Body of pancreas (tissue), 4 donors: ENCODE data around the gene CTTN. TPM values are rescaled to one million over a fixed set of nuclear protein-coding genes. Genes with fewer than 3 reads are reported as not detected.
"Not testable (repeated sequence)": the region's sequence is repeated elsewhere in the genome, so short reads cannot be mapped to it uniquely, and the experiment has no call there.

Experiments used
- ATAC-seq: fragments of 150-250 bp; one replicate; pipeline ENCODE4 v1.9.1; 2016
- DNase-seq, 4 donors: peaks; one replicate each; pipeline ENCODE4 v3.0.0-alpha.2; 2019
- H3K27ac ChIP-seq, 4 donors: fragments of 200-600 bp; sonication (generic); 1 replicate in 3 of 4; 2 replicates in 1 of 4; pipeline versions ENCODE4 v1.5.1 to v1.6.1; 2016 to 2019; ENCODE audit warnings: mild to moderate bottlenecking in 1 of 4, mixed read lengths in 1 of 4, moderate library complexity in 1 of 4
- H3K27me3 ChIP-seq, 2 donors: fragments of 200-600 bp; sonication (generic); one replicate each; pipeline ENCODE4 v1.6.0; 2016; ENCODE audit warnings: mild to moderate bottlenecking in 1 of 2
- H3K36me3 ChIP-seq, 2 donors: fragments of 200-600 bp; sonication (generic); replicated peaks in 1 of 2; 2 replicates each; pipeline ENCODE4 v1.5.1; 2016; ENCODE audit warnings: low read depth in 2 of 2; ENCODE audit not compliant: insufficient read depth in 1 of 2
- H3K4me1 ChIP-seq: fragments of 200-600 bp; sonication (generic); one replicate; pipeline ENCODE4 v1.6.0; 2016
- H3K4me3 ChIP-seq, 2 donors: fragments of 200-600 bp; sonication (generic); 1 replicate in 1 of 2; 2 replicates in 1 of 2; pipeline ENCODE4 v1.5.1; 2016 to 2019
- H3K9me3 ChIP-seq, 3 donors: fragments of 200-600 bp; sonication (generic); 1 replicate in 2 of 3; 2 replicates in 1 of 3; pipeline ENCODE4 v1.5.1; 2016
- POLR2A ChIP-seq, 3 donors: fragments of 450-650 bp; IDR thresholded peaks; one replicate each; pipeline ENCODE4 v1.6.1; 2016; ENCODE audit warnings: antibody characterized with exemption in 3 of 3, mild to moderate bottlenecking in 2 of 3
- WGBS, 2 donors: methylation state at CpG; one replicate each; pipeline ENCODE4 v1.1.5; 2017; 5-methylcytosine and 5-hydroxymethylcytosine counted together
- intact Hi-C: fragments of 100-400 bp; cut with DNase I; formaldehyde crosslinking; loops from one replicate; pipeline ENCODE4 v1.15.1; 2023
- total RNA-seq, 2 donors: library from RNA; depleted of rRNA; stranded (reverse); fragments of >200 nt; gene quantifications; one replicate each; pipeline ENCODE4 v1.1.0, GENCODE V29; 2016
- TF ChIP-seq, protein P1 (sequence below), 7 experiments: fragments of 450-650 bp in 4 of 7; fragments of 200-600 bp in 3 of 7; sonication (generic) in 3 of 7; IDR thresholded peaks; one replicate each; pipeline ENCODE4 v1.5.1; 2016 to 2019; ENCODE audit warnings: antibody characterized with exemption in 7 of 7

CTTN gene
- total RNA-seq, 2 donors from 2014 or later, result 126 to 197 TPM

DNA sequence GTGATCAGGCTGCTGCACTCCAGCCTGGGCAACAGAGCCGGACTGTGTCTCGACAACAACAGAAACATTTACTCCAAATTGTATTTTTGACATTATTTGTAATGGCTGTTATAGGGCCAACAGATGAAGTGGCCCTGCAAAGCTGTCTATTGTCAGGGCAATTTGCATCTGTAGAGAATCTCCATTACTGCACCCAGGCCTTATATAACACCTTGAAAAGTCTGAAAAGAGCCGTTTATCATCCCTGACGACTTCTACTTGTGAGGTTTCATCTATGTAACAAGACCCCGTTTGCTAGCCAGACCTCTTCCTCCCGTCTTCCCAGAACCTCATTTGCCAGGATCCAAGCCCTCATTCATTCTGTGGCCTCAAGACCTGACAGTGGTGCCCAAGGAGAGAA is 9.1 kb upstream of the CTTN start:
- TF ChIP-seq, protein P1, sequence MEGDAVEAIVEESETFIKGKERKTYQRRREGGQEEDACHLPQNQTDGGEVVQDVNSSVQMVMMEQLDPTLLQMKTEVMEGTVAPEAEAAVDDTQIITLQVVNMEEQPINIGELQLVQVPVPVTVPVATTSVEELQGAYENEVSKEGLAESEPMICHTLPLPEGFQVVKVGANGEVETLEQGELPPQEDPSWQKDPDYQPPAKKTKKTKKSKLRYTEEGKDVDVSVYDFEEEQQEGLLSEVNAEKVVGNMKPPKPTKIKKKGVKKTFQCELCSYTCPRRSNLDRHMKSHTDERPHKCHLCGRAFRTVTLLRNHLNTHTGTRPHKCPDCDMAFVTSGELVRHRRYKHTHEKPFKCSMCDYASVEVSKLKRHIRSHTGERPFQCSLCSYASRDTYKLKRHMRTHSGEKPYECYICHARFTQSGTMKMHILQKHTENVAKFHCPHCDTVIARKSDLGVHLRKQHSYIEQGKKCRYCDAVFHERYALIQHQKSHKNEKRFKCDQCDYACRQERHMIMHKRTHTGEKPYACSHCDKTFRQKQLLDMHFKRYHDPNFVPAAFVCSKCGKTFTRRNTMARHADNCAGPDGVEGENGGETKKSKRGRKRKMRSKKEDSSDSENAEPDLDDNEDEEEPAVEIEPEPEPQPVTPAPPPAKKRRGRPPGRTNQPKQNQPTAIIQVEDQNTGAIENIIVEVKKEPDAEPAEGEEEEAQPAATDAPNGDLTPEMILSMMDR (IDR thresholded peaks at IDR 0.05), result no peak
- no peak for TF ChIP-seq POLR2A (IDR thresholded peaks at IDR 0.05)
- peaks cover 0 to 2% of the 10 kb centered on the region in 2 donors for H3K36me3 ChIP-seq
- no peak for ATAC-seq
- H3K4me3 ChIP-seq, result no peak overlapping the region
- 78 to 83% methylated on average over 6 of the region's 6 CpGs for WGBS, 2 donors
- no peaks in the 10 kb centered on the region for H3K4me1 ChIP-seq
- no peak overlapping the region for H3K27ac ChIP-seq
- no peaks in the 10 kb centered on the region for H3K9me3 ChIP-seq
- H3K27me3 ChIP-seq, result no peaks in the 10 kb centered on the region
- intact Hi-C loops, result no loop called here
- no peak for DNase-seq

DNA sequence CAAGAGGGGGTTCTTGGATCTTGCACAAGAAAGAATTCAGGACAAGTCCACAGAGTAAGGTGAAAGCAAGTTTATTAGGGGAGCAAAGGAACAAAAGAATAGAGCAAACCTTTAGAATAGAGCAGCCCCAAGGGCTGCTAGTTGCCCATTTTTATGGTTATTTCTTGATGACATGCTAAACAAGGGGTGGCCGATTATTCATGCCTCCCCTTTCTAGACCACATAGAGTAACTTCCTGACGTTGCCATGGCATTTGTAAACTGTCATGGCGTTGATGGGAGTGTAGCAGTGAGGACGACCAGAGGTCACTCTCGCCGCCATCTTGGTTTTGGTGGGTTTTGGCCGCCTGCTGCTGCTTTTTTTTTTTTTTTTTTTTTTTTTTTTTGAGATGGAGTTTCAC is 7.4 kb upstream of the CTTN start:
- ATAC-seq, H3K27ac ChIP-seq, H3K36me3 ChIP-seq, H3K27me3 ChIP-seq, DNase-seq, H3K4me1 ChIP-seq, H3K9me3 ChIP-seq, H3K4me3 ChIP-seq, intact Hi-C loops: not testable (repeated sequence)
- 93 to 95% methylated on average over 7 of the region's 7 CpGs for WGBS, 2 donors

DNA sequence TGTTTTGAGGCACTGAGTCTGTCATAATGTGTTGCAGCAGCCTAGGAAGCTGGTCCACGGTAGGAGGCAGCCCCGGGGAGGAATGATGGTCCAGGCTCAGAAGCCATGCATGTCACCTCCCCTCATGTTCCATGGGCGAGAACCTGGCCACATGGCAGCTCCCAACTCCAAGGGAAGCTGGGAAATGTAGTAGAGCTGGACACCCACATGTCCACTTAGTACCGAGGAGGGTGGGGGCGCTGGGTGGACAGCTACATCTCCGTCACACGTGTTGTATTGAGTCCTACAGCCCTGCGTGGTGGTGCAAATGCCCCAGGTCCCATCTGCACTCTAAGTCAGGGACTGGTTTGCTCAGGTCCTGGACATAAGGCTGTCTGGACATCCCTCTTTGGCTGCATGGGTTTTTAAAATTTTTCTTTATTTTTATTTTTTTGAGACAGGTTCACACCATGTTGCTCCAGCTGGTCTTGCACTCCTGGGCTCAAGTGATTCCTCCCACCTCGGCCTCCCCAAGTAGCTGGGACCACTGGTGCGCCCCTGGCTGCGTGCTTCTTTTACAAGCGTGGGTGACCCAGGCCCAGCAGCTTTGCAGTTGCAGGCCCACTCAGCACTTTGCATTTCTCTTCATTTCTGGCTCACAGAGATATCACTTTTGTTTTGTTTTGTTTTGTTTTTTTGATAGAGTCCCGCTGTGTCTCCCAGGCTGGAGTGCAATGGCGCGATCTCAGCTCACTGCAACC is 3.9 kb upstream of the CTTN start:
- TF ChIP-seq POLR2A (IDR thresholded peaks at IDR 0.05), result no peak
- TF ChIP-seq, protein P1 (IDR thresholded peaks at IDR 0.05), result no peak
- Histone ChIP-seq H3K27ac (no peak overlapping the region), H3K27me3 (no peaks in the 10 kb centered on the region), H3K4me1 (peaks cover 12% of the 10 kb centered on the region), H3K9me3 (no peaks in the 10 kb centered on the region), H3K36me3 (no peaks in the 10 kb centered on the region), H3K4me3 (no peak overlapping the region)
- 95 to 96% methylated on average over 11 to 15 of the region's 15 CpGs for WGBS, 2 donors
- intact Hi-C loops, result no loop called here
- DNase-seq (no peak), ATAC-seq (no peak)

DNA sequence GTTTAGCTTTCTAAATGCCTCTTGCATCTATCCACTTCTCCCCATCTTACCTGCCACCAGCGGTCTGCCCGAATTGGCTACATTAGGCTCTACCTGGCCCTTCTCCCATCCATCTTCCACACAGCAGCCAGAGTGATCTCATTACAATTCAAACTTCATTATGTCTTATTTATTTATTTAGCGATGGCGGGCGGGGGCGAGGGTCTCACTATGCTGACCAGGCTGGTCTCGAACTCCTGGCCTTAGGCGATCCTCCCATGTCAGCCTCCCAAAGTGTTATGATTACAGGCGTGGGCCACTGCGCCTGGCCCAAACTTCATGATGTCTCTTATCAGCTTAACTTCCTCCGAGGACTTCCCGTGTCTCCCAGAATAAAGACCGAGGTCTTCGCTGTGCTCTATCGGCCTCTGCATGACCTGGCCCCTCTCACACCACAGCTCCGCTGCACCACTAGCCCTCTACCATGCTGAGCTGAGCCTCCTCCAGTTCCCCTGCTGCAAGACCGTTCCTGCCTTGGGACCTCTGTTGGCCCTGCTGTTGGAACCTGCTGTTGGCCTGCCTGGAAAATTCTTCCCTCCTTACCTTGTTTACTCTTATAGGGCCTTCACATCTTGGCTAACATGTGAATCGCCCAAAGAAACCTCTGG is 870 bp upstream of the CTTN start:
- peak; percentile 30 to 31 (median 30) for DNase-seq
- H3K4me1 ChIP-seq, result peaks cover 29% of the 10 kb centered on the region

More for the DNA sequence above, 870 bp upstream of the CTTN start:
- Histone ChIP-seq H3K36me3 (no peaks in the 10 kb centered on the region), H3K27me3 (no peaks in the 10 kb centered on the region), H3K27ac (peak overlapping the region; percentile 85 to 90 (median 85)), H3K9me3 (no peaks in the 10 kb centered on the region), H3K4me3 (peak overlapping the region; percentile 84 to 98)
- TF ChIP-seq, protein P1 (IDR thresholded peaks at IDR 0.05), result no peak
- TF ChIP-seq POLR2A (IDR thresholded peaks at IDR 0.05), result no peak
- intact Hi-C loops, result no loop called here
- WGBS, 2 donors, result 26 to 46% methylated on average over 18 of the region's 18 CpGs
- peak; percentile 12 for ATAC-seq
